Mesendoderm (in vitro differentiated cells): ENCODE measurements around the gene SPOCK3.

ENCODE experiments used
- DNase-seq: peaks from one replicate; pipeline ENCODE4 v3.0.0; 2013
- H2AK5ac ChIP-seq: 2 replicates; pipeline ENCODE4 v1.6.1; 2013; ENCODE audit warnings: low read length, inconsistent platforms
- H2BK120ac ChIP-seq: 2 replicates; pipeline ENCODE4 v1.6.1; 2013; ENCODE audit warnings: low read depth, mild to moderate bottlenecking, low read length, moderate library complexity, mixed read lengths
- H2BK15ac ChIP-seq: replicated peaks from 2 replicates; pipeline ENCODE4 v1.6.1; 2013; ENCODE audit warnings: low read depth, mild to moderate bottlenecking, moderate library complexity
- H2BK5ac ChIP-seq: 2 replicates; pipeline ENCODE4 v1.6.1; 2013; ENCODE audit warnings: low read length, inconsistent platforms
- H3K18ac ChIP-seq: 2 replicates; pipeline ENCODE4 v1.6.1; 2013; ENCODE audit warnings: mild to moderate bottlenecking, low read length, mixed read lengths
- H3K23ac ChIP-seq: one replicate; pipeline ENCODE4 v1.6.1; 2013; ENCODE audit warnings: low read length
- H3K27ac ChIP-seq: 2 replicates; pipeline ENCODE4 v1.5.1; 2013; ENCODE audit warnings: low read depth, mild to moderate bottlenecking, inconsistent platforms, low read length, moderate library complexity
- H3K27me3 ChIP-seq: 2 replicates; pipeline ENCODE4 v1.6.1; 2013; ENCODE audit warnings: low read length, control low read depth, mild to moderate bottlenecking, inconsistent platforms; ENCODE audit not compliant: insufficient read depth, poor library complexity
- H3K36me3 ChIP-seq: 2 replicates; pipeline ENCODE4 v1.6.1; 2013; ENCODE audit warnings: low read length, inconsistent platforms; ENCODE audit not compliant: control insufficient read depth, insufficient read depth
- H3K4ac ChIP-seq: one replicate; pipeline ENCODE4 v1.6.1; 2013; ENCODE audit warnings: low read depth, mild to moderate bottlenecking, low read length, moderate library complexity
- H3K4me1 ChIP-seq: 2 replicates; pipeline ENCODE4 v1.6.1; 2013; ENCODE audit warnings: low read depth, low read length, inconsistent platforms; ENCODE audit not compliant: control insufficient read depth
- H3K4me2 ChIP-seq: 2 replicates; pipeline ENCODE4 v1.6.1; 2013; ENCODE audit warnings: low read length
- H3K4me3 ChIP-seq: 2 replicates; pipeline ENCODE4 v1.5.1; 2013; ENCODE audit warnings: mild to moderate bottlenecking, low read length
- H3K56ac ChIP-seq: one replicate; pipeline ENCODE4 v1.6.1; 2013; ENCODE audit warnings: low read length
- H3K79me1 ChIP-seq: 2 replicates; pipeline ENCODE4 v1.6.1; 2013; ENCODE audit warnings: low read length, inconsistent platforms
- H3K79me2 ChIP-seq: 2 replicates; pipeline ENCODE4 v1.6.1; 2013; ENCODE audit warnings: mild to moderate bottlenecking, low read length; ENCODE audit not compliant: control insufficient read depth, insufficient read depth
- H3K9ac ChIP-seq: 2 replicates; pipeline ENCODE4 v1.6.1; 2013; ENCODE audit warnings: low read length, inconsistent platforms
- H4K5ac ChIP-seq: one replicate; pipeline ENCODE4 v1.6.1; 2013; ENCODE audit warnings: low read length
- H4K8ac ChIP-seq: one replicate; pipeline ENCODE4 v1.6.1; 2013; ENCODE audit warnings: low read depth, mild to moderate bottlenecking, control low read depth, low read length, moderate library complexity
- WGBS: extraction: QIAGEN DNeasy Blood & Tissue Kit; methylation state at CpG from one replicate; pipeline ENCODE4 v1.1.7; 2013; ENCODE audit warnings: low lambda C conversion rate, missing lambda C conversion rate; ENCODE audit not compliant: insufficient coverage; ENCODE audit errors: extremely low coverage; 5-methylcytosine and 5-hydroxymethylcytosine counted together

Gene SPOCK3

DNA sequence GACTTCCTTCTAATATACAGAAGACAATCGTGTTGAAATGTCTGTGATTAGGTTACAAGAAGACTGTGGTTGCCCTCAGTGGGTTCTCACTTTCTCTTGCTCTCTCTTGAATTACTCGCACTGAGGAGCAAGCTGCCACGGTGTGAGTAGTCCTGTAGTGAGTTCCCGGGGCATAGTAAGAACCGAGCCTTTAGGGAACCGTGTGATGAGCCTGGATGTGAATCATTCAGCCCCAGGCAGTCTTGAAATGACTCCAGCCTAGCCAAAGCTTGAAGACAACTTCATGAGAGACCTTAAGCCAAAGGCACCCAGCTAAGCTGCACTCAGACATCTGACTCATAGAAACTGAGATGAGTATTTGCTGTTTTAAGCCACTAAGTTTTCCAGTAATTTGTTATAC, 292.7 kb downstream of the SPOCK3 start:
- WGBS: no CpG with 5 or more reads among the region's 6 CpGs
- no peak overlapping the region for H3K4me2 ChIP-seq

DNA sequence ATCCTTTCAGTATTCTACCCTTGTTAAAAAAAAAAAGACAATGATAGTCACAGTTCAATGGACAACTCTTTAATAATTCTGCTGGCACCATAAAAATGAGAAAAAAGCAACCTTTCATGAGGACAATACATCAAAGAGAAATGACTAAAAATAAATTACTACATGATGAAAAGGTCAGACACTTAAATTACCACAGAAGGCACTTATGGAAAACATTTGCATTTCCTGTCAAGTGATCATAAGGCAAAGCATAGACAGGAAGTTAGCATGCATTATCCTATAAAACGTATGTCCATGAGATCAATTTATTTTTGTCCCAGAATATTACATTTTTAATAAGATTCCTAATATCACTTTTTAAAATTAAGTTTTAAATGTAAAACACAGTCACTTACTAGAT, 303.8 kb downstream of the SPOCK3 start:
- H3K4ac ChIP-seq: no peak overlapping the region
- no peaks in the 10 kb centered on the region for H3K79me1 ChIP-seq
- H3K9ac ChIP-seq: no peak overlapping the region
- H3K4me3 ChIP-seq: no peak overlapping the region
- no peak overlapping the region for H3K56ac ChIP-seq
- H3K27me3 ChIP-seq: no peaks in the 10 kb centered on the region
- no peak overlapping the region for H2BK5ac ChIP-seq
- H2BK120ac ChIP-seq: no peak overlapping the region
- H3K23ac ChIP-seq: no peak overlapping the region
- WGBS: no CpG with 5 or more reads among the region's 1 CpG
- no peak overlapping the region for H2AK5ac ChIP-seq
- no peaks in the 10 kb centered on the region for H3K79me2 ChIP-seq
- no peak for DNase-seq
- no peak overlapping the region for H3K4me2 ChIP-seq
- no peaks in the 10 kb centered on the region for H3K36me3 ChIP-seq
- H4K8ac ChIP-seq: no peak overlapping the region
- H2BK15ac ChIP-seq: no peak overlapping the region
- no peak overlapping the region for H3K18ac ChIP-seq
- no peak overlapping the region for H3K27ac ChIP-seq
- H3K4me1 ChIP-seq: no peaks in the 10 kb centered on the region
- no peak overlapping the region for H4K5ac ChIP-seq

More for the DNA sequence above, 292.7 kb downstream of the SPOCK3 start:
- no peak overlapping the region for H3K4me3 ChIP-seq
- H4K8ac ChIP-seq: no peak overlapping the region
- H3K56ac ChIP-seq: no peak overlapping the region
- H3K79me2 ChIP-seq: no peaks in the 10 kb centered on the region
- H4K5ac ChIP-seq: no peak overlapping the region
- H3K27me3 ChIP-seq: no peaks in the 10 kb centered on the region
- H2BK5ac ChIP-seq: no peak overlapping the region
- no peak overlapping the region for H3K9ac ChIP-seq
- H3K4ac ChIP-seq: no peak overlapping the region
- H2BK15ac ChIP-seq: no peak overlapping the region
- H3K79me1 ChIP-seq: no peaks in the 10 kb centered on the region
- no peak overlapping the region for H2AK5ac ChIP-seq
- no peak overlapping the region for H3K23ac ChIP-seq
- no peaks in the 10 kb centered on the region for H3K36me3 ChIP-seq
- peak; percentile 13 for DNase-seq
- peak overlapping the region; percentile 51 for H3K18ac ChIP-seq
- H3K4me1 ChIP-seq: no peaks in the 10 kb centered on the region
- H2BK120ac ChIP-seq: no peak overlapping the region
- no peak overlapping the region for H3K27ac ChIP-seq

GRCh38 chr4:166924424-166924823, 309.9 kb downstream of the SPOCK3 start:
- Histone ChIP-seq H3K36me3 (no peaks in the 10 kb centered on the region), H3K79me2 (no peaks in the 10 kb centered on the region), H3K18ac (no peak overlapping the region), H2BK15ac (no peak overlapping the region), H3K4me3 (no peak overlapping the region), H2BK5ac (no peak overlapping the region), H3K4me2 (no peak overlapping the region), H3K9ac (no peak overlapping the region), H2BK120ac (no peak overlapping the region), H4K5ac (no peak overlapping the region), H3K23ac (no peak overlapping the region), H3K56ac (no peak overlapping the region), H3K27ac (no peak overlapping the region), H3K79me1 (no peaks in the 10 kb centered on the region), H4K8ac (no peak overlapping the region), H3K4me1 (no peaks in the 10 kb centered on the region), H3K27me3 (no peaks in the 10 kb centered on the region), H2AK5ac (no peak overlapping the region), H3K4ac (no peak overlapping the region)
- no peak for DNase-seq
- no CpG with 5 or more reads among the region's 3 CpGs for WGBS

- Histone ChIP-seq H3K4ac (no peak overlapping the region), H2BK15ac (no peak overlapping the region), H4K5ac (no peak overlapping the region), H3K56ac (no peak overlapping the region), H2BK5ac (no peak overlapping the region), H2BK120ac (no peak overlapping the region), H3K9ac (no peak overlapping the region), H3K4me1 (no peaks in the 10 kb centered on the region), H3K79me2 (no peaks in the 10 kb centered on the region), H3K4me2 (no peak overlapping the region), H4K8ac (no peak overlapping the region), H3K27me3 (no peaks in the 10 kb centered on the region), H3K27ac (no peak overlapping the region), H3K79me1 (no peaks in the 10 kb centered on the region), H3K23ac (no peak overlapping the region), H3K4me3 (no peak overlapping the region), H3K18ac (no peak overlapping the region), H3K36me3 (no peaks in the 10 kb centered on the region), H2AK5ac (no peak overlapping the region)
- no peak for DNase-seq
- no CpG with 5 or more reads among the region's 4 CpGs for WGBS
Observed at GRCh38 chr4:166913926-166914325, 320.4 kb downstream of the SPOCK3 start.

DNA sequence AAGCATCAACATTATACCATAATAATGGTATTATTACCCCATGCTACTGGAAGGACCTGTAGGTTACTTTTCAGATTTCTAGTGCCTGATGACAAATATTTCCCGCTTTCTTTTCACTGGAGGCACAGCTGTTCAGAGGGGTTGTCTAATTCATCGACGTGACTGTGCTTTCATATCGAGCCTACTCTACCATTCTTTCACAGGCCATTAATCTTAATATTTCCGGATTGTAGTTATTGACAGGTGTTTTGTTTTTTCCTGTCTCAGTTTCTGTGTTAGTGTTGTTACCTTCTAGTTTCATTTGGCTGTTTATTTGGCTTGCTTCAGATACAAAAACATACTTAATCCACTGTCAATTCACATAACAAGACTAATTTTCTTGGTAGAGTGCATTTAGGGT, 330.9 kb downstream of the SPOCK3 start:
- no peaks in the 10 kb centered on the region for H3K36me3 ChIP-seq
- no peak overlapping the region for H2AK5ac ChIP-seq
- DNase-seq: no peak
- no peak overlapping the region for H3K4ac ChIP-seq
- H3K4me3 ChIP-seq: no peak overlapping the region
- no peak overlapping the region for H2BK5ac ChIP-seq
- H2BK15ac ChIP-seq: no peak overlapping the region
- no peak overlapping the region for H3K56ac ChIP-seq
- no peaks in the 10 kb centered on the region for H3K79me2 ChIP-seq
- H3K79me1 ChIP-seq: no peaks in the 10 kb centered on the region
- H3K23ac ChIP-seq: no peak overlapping the region
- H4K5ac ChIP-seq: no peak overlapping the region
- no peaks in the 10 kb centered on the region for H3K27me3 ChIP-seq
- no peak overlapping the region for H4K8ac ChIP-seq
- H3K9ac ChIP-seq: no peak overlapping the region
- H3K4me2 ChIP-seq: no peak overlapping the region
- no peak overlapping the region for H3K18ac ChIP-seq
- H3K27ac ChIP-seq: no peak overlapping the region
- no CpG with 5 or more reads among the region's 5 CpGs for WGBS
- H2BK120ac ChIP-seq: no peak overlapping the region
- no peaks in the 10 kb centered on the region for H3K4me1 ChIP-seq

- H3K9ac ChIP-seq: no peak overlapping the region
- no peaks in the 10 kb centered on the region for H3K79me1 ChIP-seq
- no peaks in the 10 kb centered on the region for H3K4me1 ChIP-seq
- no peak overlapping the region for H2BK5ac ChIP-seq
- no peak overlapping the region for H4K5ac ChIP-seq
- H3K23ac ChIP-seq: no peak overlapping the region
- no peaks in the 10 kb centered on the region for H3K79me2 ChIP-seq
- DNase-seq: no peak
- H3K4ac ChIP-seq: no peak overlapping the region
- H2BK120ac ChIP-seq: no peak overlapping the region
- H3K36me3 ChIP-seq: no peaks in the 10 kb centered on the region
- no peak overlapping the region for H3K4me2 ChIP-seq
- H4K8ac ChIP-seq: no peak overlapping the region
- H3K56ac ChIP-seq: no peak overlapping the region
- H3K4me3 ChIP-seq: no peak overlapping the region
- H3K27me3 ChIP-seq: no peaks in the 10 kb centered on the region
- H3K27ac ChIP-seq: no peak overlapping the region
- no peak overlapping the region for H3K18ac ChIP-seq
- no peak overlapping the region for H2BK15ac ChIP-seq
- 100% methylated on average over 1 of the region's 1 CpG for WGBS
- no peak overlapping the region for H2AK5ac ChIP-seq
Observed at GRCh38 chr4:166902941-166903340, 331.4 kb downstream of the SPOCK3 start.
